Fibroblast of lung (primary cell): ENCODE results near the gene EFHD1.

ENCODE experiments used
- CTCF ChIP-seq, 2 donors: IDR thresholded peaks in 1 of 2; conservative IDR thresholded peaks in 1 of 2; 1 replicate in 1 of 2; 2 replicates in 1 of 2; pipeline ENCODE4 v1.5.1; 2011 to 2012; ENCODE audit warnings: low read length in 2 of 2, control low read depth in 1 of 2, inconsistent platforms in 1 of 2, low read depth in 1 of 2, mild to moderate bottlenecking in 1 of 2
- EZH2 ChIP-seq: IDR thresholded peaks from 2 replicates; pipeline ENCODE4 v1.5.1; 2012; ENCODE audit warnings: low read length, control low read depth, mild to moderate bottlenecking; ENCODE audit errors: missing control alignments

- TF ChIP-seq CTCF (conservative IDR thresholded peaks at IDR 0.05 in 1 of 2, IDR thresholded peaks at IDR 0.05 in 1 of 2; ENCODE audit: low read depth in 1 of 2, low read length in 2 of 2): no peak
- no peak for TF ChIP-seq EZH2
Measured at GRCh38 chr2:232643813-232644347, 10.5 kb downstream of the EFHD1 start.
